GM13976 (cell line): ENCODE data around the gene PNMT.

Experiments used
- DNase-seq: peaks from one replicate; pipeline ENCODE4 v3.0.0; 2012; ENCODE audit warnings: low spot score
- in situ Hi-C: fragments of 300-500 bp; cut with MboI; formaldehyde crosslinking; loops from one replicate; pipeline ENCODE4 v1.12.0; 2022; ENCODE audit warnings: low sequenced_read_pairs, mixed read lengths, inconsistent platforms; ENCODE audit not compliant: unreplicated experiment
- TF ChIP-seq, protein P1 (sequence below): IDR thresholded peaks from 2 replicates; pipeline ENCODE4 v1.5.1; 2012; ENCODE audit warnings: borderline replicate concordance, mild to moderate bottlenecking; ENCODE audit not compliant: insufficient read depth; ENCODE audit errors: extremely low read depth, missing control alignments, control extremely low read depth

The PNMT gene

DNA sequence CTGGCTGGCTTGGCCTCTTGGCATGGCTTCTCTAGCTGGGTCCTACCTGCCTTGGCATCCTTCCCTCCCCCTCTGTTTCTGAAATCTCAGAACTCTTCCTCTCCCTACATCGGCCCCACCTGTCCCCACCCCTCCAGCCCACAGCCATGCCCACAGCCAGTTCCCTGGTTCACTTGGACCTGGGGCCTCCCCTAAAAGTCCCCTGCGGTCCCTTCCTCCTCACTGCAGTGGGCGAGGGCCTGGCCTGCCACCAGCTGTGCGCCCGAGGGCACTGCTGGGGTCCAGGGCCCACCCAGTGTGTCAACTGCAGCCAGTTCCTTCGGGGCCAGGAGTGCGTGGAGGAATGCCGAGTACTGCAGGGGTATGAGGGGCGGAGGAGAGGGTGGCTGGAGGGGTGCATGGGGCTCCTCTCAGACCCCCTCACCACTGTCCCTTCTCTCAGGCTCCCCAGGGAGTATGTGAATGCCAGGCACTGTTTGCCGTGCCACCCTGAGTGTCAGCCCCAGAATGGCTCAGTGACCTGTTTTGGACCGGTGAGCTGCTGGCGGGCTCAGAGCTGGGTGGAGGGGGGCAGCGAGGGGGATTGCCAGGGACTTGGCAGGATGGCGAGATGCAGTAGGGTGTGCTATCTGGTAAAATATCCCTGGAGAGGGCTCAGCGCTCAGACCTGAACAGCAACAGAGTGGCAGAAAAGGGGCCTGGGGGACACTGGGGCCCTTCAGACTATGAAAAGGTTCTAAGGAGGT lies 48.0 kb downstream of the PNMT start:
- TF ChIP-seq, protein P1, sequence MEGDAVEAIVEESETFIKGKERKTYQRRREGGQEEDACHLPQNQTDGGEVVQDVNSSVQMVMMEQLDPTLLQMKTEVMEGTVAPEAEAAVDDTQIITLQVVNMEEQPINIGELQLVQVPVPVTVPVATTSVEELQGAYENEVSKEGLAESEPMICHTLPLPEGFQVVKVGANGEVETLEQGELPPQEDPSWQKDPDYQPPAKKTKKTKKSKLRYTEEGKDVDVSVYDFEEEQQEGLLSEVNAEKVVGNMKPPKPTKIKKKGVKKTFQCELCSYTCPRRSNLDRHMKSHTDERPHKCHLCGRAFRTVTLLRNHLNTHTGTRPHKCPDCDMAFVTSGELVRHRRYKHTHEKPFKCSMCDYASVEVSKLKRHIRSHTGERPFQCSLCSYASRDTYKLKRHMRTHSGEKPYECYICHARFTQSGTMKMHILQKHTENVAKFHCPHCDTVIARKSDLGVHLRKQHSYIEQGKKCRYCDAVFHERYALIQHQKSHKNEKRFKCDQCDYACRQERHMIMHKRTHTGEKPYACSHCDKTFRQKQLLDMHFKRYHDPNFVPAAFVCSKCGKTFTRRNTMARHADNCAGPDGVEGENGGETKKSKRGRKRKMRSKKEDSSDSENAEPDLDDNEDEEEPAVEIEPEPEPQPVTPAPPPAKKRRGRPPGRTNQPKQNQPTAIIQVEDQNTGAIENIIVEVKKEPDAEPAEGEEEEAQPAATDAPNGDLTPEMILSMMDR, result no peak
- no peak for DNase-seq
- in situ Hi-C loops, result no loop called here

DNA sequence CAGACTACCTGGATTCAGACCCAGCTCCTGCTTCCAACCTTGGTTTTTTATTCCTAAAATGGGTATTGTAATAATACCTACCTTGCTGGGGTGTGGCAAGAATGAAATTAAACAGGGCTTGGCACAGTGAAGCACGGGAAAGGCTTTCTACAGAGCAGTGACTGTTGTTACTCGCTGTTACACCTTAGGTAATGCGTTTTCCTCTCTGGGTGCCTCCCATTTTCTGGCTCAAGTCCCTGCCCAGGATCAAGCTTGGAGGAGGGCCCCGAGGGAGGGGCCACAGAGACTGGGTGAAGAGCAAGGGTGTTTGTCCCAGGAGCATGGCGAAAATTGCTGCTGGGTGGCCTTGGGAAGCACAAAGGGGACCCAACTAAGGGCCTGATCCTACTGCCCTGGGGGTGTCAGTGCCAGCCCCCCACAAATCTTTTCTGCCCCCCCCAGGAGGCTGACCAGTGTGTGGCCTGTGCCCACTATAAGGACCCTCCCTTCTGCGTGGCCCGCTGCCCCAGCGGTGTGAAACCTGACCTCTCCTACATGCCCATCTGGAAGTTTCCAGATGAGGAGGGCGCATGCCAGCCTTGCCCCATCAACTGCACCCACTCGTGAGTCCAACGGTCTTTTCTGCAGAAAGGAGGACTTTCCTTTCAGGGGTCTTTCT lies 48.8 kb downstream of the PNMT start:
- TF ChIP-seq, protein P1, result no peak
- in situ Hi-C loops, result no loop called here

DNA sequence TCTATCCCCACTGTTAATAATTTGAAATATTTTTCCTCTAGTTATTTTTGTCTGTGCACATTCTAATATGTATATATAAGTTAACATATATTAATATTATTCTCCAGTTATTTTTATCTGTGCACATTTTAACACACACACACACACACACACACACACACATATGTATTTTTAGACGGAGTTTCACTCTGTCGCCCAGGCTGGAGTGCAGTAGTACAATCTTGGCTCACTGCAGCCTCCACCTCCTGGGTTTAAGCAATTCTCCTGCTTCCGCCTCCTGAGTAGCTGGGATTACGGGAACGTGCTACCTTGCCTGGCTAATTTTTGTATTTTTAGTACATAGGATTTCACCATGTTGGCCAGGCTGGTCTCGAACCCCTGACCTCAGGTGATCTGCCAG lies 49.4 kb downstream of the PNMT start:
- TF ChIP-seq, protein P1, result no peak
- in situ Hi-C loops, result no loop called here
- DNase-seq, result no peak

More for the DNA sequence above, 48.8 kb downstream of the PNMT start:
- no peak for DNase-seq

DNA sequence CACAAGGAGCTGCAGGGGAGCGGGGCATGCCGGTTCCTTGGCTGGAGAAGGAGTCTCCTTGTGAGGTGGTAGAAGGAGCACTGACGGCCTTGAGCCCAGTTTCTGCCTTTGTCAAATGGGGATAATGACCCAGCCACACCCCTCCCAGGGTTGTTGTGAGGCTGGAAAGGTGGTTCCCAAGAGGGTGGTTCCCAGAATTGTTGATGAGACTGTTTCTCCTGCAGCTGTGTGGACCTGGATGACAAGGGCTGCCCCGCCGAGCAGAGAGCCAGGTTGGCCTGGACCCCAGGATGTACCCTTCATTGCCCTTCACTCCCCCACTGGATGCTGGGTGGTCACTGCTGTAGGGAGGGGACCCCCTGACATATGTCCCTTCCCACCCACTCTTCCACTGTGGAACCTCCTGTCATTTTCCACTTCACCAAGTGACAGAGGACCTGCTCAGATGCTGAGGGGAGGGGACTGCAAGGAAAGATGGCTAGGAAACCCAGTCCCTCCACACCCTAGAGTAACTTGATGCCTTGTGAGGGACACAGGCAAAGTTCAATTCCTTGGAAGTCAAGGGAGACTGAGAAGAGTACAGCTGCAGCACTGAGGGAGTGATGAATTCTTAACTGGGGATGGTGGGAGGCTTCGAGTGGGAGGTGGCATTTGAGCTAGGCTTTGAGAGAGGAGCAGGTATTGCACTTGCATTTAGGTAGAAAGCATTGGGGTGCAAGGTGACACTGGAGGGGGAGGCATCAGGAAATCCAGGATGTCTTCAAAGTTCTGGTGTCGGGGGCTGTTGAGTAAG lies 51.5 kb downstream of the PNMT start:
- no peak for DNase-seq
- TF ChIP-seq, protein P1, result no peak
- in situ Hi-C loops, result no loop called here
